GM23248 (cell line): ENCODE data around the gene LPIN1. TPM values are rescaled to one million over a fixed set of nuclear protein-coding genes. Genes with fewer than 3 reads are reported as not detected.
A peak's percentile ranks its signal among the peaks of the same experiment; 100 is the strongest.

Experiments used
- DNase-seq: peaks from one replicate; pipeline ENCODE4 v3.0.0-alpha.2; 2015
- H2AFZ ChIP-seq: fragments of 200-600 bp; sonication (generic); 2 replicates; pipeline ENCODE4 v1.6.1; 2016; ENCODE audit warnings: antibody characterized with exemption
- H3F3A ChIP-seq: fragments of 200-600 bp; sonication (generic); 2 replicates; pipeline ENCODE4 v1.6.1; 2016; ENCODE audit warnings: mild to moderate bottlenecking, antibody characterized with exemption, mixed run types; ENCODE audit not compliant: insufficient read depth
- H3K27ac ChIP-seq: fragments of 200-600 bp; sonication (generic); 2 replicates; pipeline ENCODE4 v1.5.1; 2016; ENCODE audit warnings: mild to moderate bottlenecking
- H3K27me3 ChIP-seq: fragments of 200-600 bp; sonication (generic); replicated peaks from 2 replicates; pipeline ENCODE4 v1.6.1; 2016; ENCODE audit warnings: mild to moderate bottlenecking; ENCODE audit not compliant: insufficient read depth
- H3K36me3 ChIP-seq: fragments of 200-600 bp; sonication (generic); 2 replicates; pipeline ENCODE4 v1.6.1; 2016; ENCODE audit warnings: low read depth, mild to moderate bottlenecking
- H3K4me1 ChIP-seq: fragments of 200-600 bp; sonication (generic); 2 replicates; pipeline ENCODE4 v1.6.1; 2016; ENCODE audit warnings: mild to moderate bottlenecking; ENCODE audit not compliant: insufficient read depth
- H3K4me2 ChIP-seq: fragments of 200-600 bp; sonication (generic); one replicate; pipeline ENCODE4 v1.6.1; 2016; ENCODE audit warnings: mild to moderate bottlenecking; ENCODE audit not compliant: unreplicated experiment
- H3K4me3 ChIP-seq: fragments of 200-600 bp; sonication (generic); 2 replicates; pipeline ENCODE4 v1.5.1; 2016; ENCODE audit warnings: mild to moderate bottlenecking
- H3K79me2 ChIP-seq: fragments of 200-600 bp; sonication (generic); 2 replicates; pipeline ENCODE4 v1.6.1; 2016; ENCODE audit warnings: mild to moderate bottlenecking; ENCODE audit not compliant: insufficient read depth
- H3K9ac ChIP-seq: fragments of 200-600 bp; sonication (generic); 2 replicates; pipeline ENCODE4 v1.6.1; 2016; ENCODE audit warnings: mild to moderate bottlenecking
- H3K9me2 ChIP-seq: fragments of 200-600 bp; sonication (generic); 2 replicates; pipeline ENCODE4 v1.6.1; 2016; ENCODE audit warnings: mixed run types, mild to moderate bottlenecking, moderate library complexity; ENCODE audit not compliant: insufficient read depth
- H3K9me3 ChIP-seq: fragments of 200-600 bp; sonication (generic); one replicate; pipeline ENCODE4 v1.6.1; 2017; ENCODE audit warnings: low read depth
- H4K20me1 ChIP-seq: fragments of 200-600 bp; sonication (generic); 2 replicates; pipeline ENCODE4 v1.6.0; 2016; ENCODE audit not compliant: insufficient read depth
- EZH2 ChIP-seq: fragments of 200-600 bp; sonication (generic); IDR thresholded peaks from 2 replicates; pipeline ENCODE4 v1.6.1; 2018; ENCODE audit warnings: antibody characterized with exemption, mild to moderate bottlenecking; ENCODE audit not compliant: insufficient read depth, poor library complexity, severe bottlenecking
- EZH2phosphoT487 ChIP-seq: fragments of 200-600 bp; sonication (generic); IDR thresholded peaks from 2 replicates; pipeline ENCODE4 v1.6.1; 2018; ENCODE audit warnings: antibody characterized with exemption, moderate library complexity, mild to moderate bottlenecking, low read depth; ENCODE audit not compliant: insufficient read depth
- WGBS, 2 experiments: methylation state at CpG; one replicate each; pipeline ENCODE4 v1.1.6; 2015 to 2017; ENCODE audit warnings: low lambda C conversion rate in 2 of 2, low coverage in 1 of 2; ENCODE audit errors: missing lambda C conversion rate in 2 of 2; 5-methylcytosine and 5-hydroxymethylcytosine counted together
- in situ Hi-C: fragments of 300-500 bp; cut with MboI; formaldehyde crosslinking; loops from 2 replicates; pipeline ENCODE4 v1.15.0; 2020
- polyA plus RNA-seq: library from polyadenylated mRNA; unstranded; fragments of >200 nt; fragmentation: Nextera tagmentation; extraction: Ambion mirVana; gene quantifications from 2 replicates; pipeline ENCODE4 v1.2.1, GENCODE V29; 2016
- total RNA-seq: library from RNA; depleted of rRNA; stranded (reverse); fragments of >200 nt; shearing (Covaris generic); gene quantifications from 2 replicates; pipeline ENCODE4 v1.2.3, GENCODE V29; 2014

LPIN1 gene
- total and polyA plus RNA-seq, 2 experiments from 2014 or later, result 11.2 to 12.6 TPM

DNA sequence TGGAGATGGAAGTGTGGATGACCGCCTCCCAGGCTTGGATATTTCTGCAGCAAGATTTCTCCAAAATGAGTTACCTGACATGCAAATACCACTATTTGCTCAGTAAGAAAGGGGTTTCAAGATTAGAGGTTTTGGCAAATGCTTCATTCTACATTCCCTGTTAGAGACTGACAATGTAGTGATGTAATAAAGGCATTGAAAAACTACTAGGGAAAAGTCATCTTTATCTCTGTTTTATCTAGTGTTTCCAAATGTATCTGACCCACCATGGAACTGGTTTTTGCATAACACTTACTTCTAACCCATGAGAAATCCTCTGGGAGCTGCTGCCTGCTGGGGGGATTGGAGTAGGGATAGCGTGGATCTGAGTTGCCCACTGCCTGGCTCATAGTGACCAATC is 43.5 kb upstream of the LPIN1 start:
- no peaks in the 10 kb centered on the region for H3K9me2 ChIP-seq
- no peaks in the 10 kb centered on the region for H4K20me1 ChIP-seq
- H3F3A ChIP-seq, result no peaks in the 10 kb centered on the region; the same call in 1 of the 2 replicates
- H3K9ac ChIP-seq, result no peak overlapping the region
- TF ChIP-seq EZH2phosphoT487 (no peak), EZH2 (no peak)
- no peaks in the 10 kb centered on the region for H3K36me3 ChIP-seq
- no peak overlapping the region for H2AFZ ChIP-seq
- H3K4me2 ChIP-seq, result no peak overlapping the region
- no peaks in the 10 kb centered on the region for H3K9me3 ChIP-seq
- H3K4me3 ChIP-seq, result no peak overlapping the region
- WGBS, 2 experiments, result 74 to 93% methylated on average over 2 of the region's 2 CpGs
- no peak for DNase-seq
- in situ Hi-C loops, result no loop called here
- H3K27ac ChIP-seq, result no peak overlapping the region
- H3K79me2 ChIP-seq, result no peaks in the 10 kb centered on the region
- no peaks in the 10 kb centered on the region for H3K27me3 ChIP-seq
- peaks cover 12% of the 10 kb centered on the region for H3K4me1 ChIP-seq

DNA sequence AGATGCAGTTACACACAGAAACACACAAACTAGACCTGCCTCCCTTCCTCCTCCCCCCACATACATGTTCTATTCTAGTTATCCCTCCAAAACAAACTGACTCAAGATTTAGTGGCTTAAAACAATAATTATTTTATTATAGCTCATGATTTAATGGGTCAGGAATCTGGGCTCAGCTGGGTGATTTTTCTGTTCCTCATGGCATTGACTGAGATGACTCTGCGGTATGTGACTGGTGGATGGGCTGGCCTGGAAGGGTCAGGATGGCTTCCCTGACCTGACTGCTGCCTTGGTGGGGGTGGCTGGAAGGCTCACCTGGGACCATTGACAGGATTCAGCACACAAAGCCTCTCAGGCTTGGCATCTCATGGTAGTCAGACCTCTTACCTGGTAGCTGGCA is 42.7 kb upstream of the LPIN1 start:
- in situ Hi-C loops, result no loop called here
- H3K9me3 ChIP-seq, result no peaks in the 10 kb centered on the region
- H4K20me1 ChIP-seq, result no peaks in the 10 kb centered on the region
- H3K4me3 ChIP-seq, result no peak overlapping the region
- H3K9ac ChIP-seq, result no peak overlapping the region
- H3K79me2 ChIP-seq, result no peaks in the 10 kb centered on the region
- H3K27me3 ChIP-seq, result no peaks in the 10 kb centered on the region
- 32% methylated on average over 1 of the region's 1 CpG for WGBS, 2 experiments
- no peak overlapping the region for H3K4me2 ChIP-seq
- no peaks in the 10 kb centered on the region for H3K9me2 ChIP-seq
- 0 out of 2 replicates have a peak, but pooled peaks cover 6% of the 10 kb centered on the region for H3K4me1 ChIP-seq
- no peaks in the 10 kb centered on the region for H3K36me3 ChIP-seq
- no peak overlapping the region for H3K27ac ChIP-seq
- peak; percentile 57 for DNase-seq
- no peak for TF ChIP-seq EZH2
- no peak for TF ChIP-seq EZH2phosphoT487
- no peak overlapping the region for H2AFZ ChIP-seq
- no peaks in the 10 kb centered on the region; the same call in 1 of the 2 replicates for H3F3A ChIP-seq

DNA sequence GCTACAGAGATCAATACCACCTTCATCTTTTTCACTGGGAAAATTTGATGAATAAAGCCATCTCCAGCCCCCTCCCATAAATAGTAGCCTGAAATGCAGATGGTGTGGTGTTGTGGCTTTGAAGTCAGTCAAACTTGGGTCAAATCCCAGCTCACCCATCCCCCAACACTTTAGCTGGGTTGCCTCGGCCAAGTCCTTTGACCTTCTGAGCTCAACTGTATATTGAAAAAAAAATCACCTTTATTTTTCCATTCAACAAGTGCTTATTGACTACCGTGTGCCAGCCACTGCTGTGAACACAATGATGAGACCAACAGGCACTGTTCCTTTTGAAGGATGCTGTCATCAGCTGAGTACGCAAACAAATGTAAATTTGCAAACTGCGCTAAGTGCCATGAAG is 41.4 kb upstream of the LPIN1 start:
- H4K20me1 ChIP-seq, result no peaks in the 10 kb centered on the region
- no peaks in the 10 kb centered on the region for H3K27me3 ChIP-seq
- H3K36me3 ChIP-seq, result no peaks in the 10 kb centered on the region
- no peak overlapping the region for H3K27ac ChIP-seq
- H3F3A ChIP-seq, result no peaks in the 10 kb centered on the region
- H3K4me2 ChIP-seq, result no peak overlapping the region
- TF ChIP-seq EZH2phosphoT487 (no peak), EZH2 (no peak)
- H3K9me3 ChIP-seq, result no peaks in the 10 kb centered on the region
- no peaks in the 10 kb centered on the region for H3K79me2 ChIP-seq
- H3K4me3 ChIP-seq, result no peak overlapping the region
- no peak for DNase-seq
- in situ Hi-C loops, result no loop called here
- no peaks in the 10 kb centered on the region for H3K9me2 ChIP-seq
- no peak overlapping the region for H3K9ac ChIP-seq
- H2AFZ ChIP-seq, result no peak overlapping the region
- peaks cover 11% of the 10 kb centered on the region; the same call in 1 of the 2 replicates for H3K4me1 ChIP-seq
- 93% methylated on average over 4 of the region's 4 CpGs for WGBS, 2 experiments

- no peak overlapping the region for H3K27ac ChIP-seq
- H3K4me1 ChIP-seq, result peaks cover 16% of the 10 kb centered on the region; the same call in 1 of the 2 replicates
- no peak overlapping the region for H3K9ac ChIP-seq
- H3K9me2 ChIP-seq, result no peaks in the 10 kb centered on the region
- H3K9me3 ChIP-seq, result no peaks in the 10 kb centered on the region
- H3F3A ChIP-seq, result peaks cover 4% of the 10 kb centered on the region
- in situ Hi-C loops, result no loop called here
- no peak for DNase-seq
- H4K20me1 ChIP-seq, result no peaks in the 10 kb centered on the region
- H3K4me3 ChIP-seq, result no peak overlapping the region
- TF ChIP-seq EZH2, result no peak
- no peak for TF ChIP-seq EZH2phosphoT487
- whole genome bisulfite sequencing, 2 experiments, result 74 to 81% methylated on average over 3 of the region's 3 CpGs
- no peaks in the 10 kb centered on the region for H3K36me3 ChIP-seq
- H3K79me2 ChIP-seq, result no peaks in the 10 kb centered on the region
- H3K4me2 ChIP-seq, result no peak overlapping the region
- H2AFZ ChIP-seq, result no peak overlapping the region
- no peaks in the 10 kb centered on the region for H3K27me3 ChIP-seq
Observed at GRCh38 chr2:11705711-11706110, 40.7 kb upstream of the LPIN1 start.

DNA sequence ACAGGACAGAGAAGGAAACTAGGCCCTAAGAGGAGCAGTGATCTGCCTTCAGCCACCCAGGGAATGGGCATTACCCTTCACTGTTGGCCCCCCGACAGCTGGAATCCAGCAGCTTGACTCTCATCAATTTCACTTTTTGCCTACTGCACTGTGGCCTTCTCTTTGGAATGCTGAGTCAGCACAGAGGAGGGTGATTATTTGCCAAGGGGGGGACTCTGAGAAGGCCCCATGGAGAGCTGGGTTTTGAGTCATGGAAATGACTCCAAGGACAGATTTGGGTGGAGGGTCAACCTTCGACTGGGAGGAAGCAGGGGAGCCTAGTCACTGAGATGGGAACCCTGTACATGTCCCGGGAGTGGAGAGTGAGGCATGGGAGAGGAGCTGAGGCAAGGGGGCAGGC is 38.3 kb upstream of the LPIN1 start:
- Histone ChIP-seq H3F3A (peaks cover 11% of the 10 kb centered on the region), H3K9me2 (no peaks in the 10 kb centered on the region), H3K27me3 (no peaks in the 10 kb centered on the region), H3K4me3 (no peak overlapping the region), H3K9me3 (no peaks in the 10 kb centered on the region), H3K27ac (no peak overlapping the region), H3K4me1 (peaks cover 16% of the 10 kb centered on the region; the same call in 1 of the 2 replicates), H3K9ac (no peak overlapping the region), H2AFZ (no peak overlapping the region), H3K36me3 (no peaks in the 10 kb centered on the region), H3K4me2 (no peak overlapping the region), H3K79me2 (no peaks in the 10 kb centered on the region), H4K20me1 (no peaks in the 10 kb centered on the region)
- DNase-seq, result no peak
- TF ChIP-seq EZH2phosphoT487, result no peak
- in situ Hi-C loops, result no loop called here
- WGBS, 2 experiments, result 38 to 53% methylated on average over 3 of the region's 3 CpGs
